ENCODE data around the gene RPS3. TPM values are rescaled to one million over a fixed set of nuclear protein-coding genes. Genes with fewer than 3 reads are reported as not detected.

Gene RPS3
- total RNA-seq, 4 donors from 2014 or later: 1,039 to 1,811 (median 1,104) TPM

GRCh38 chr11:75380716-75381420, 18.4 kb upstream of the RPS3 start:
- no peak for DNase-seq
- intact Hi-C loops (cut with DNase I): loop anchor here (5.0 kb wide), 1 partner anchor 54 kb away; no protein-coding TSS in a partner anchor
- H3K4me1 ChIP-seq: no peaks in the 10 kb centered on the region
- H3K9me3 ChIP-seq: no peaks in the 10 kb centered on the region
- H3K27me3 ChIP-seq: no peaks in the 10 kb centered on the region
- H3K27ac ChIP-seq: no peak overlapping the region
- no peaks in the 10 kb centered on the region for H3K36me3 ChIP-seq
- H3K4me3 ChIP-seq (replicated peaks in 1 of 3): no peak overlapping the region
- WGBS, 2 donors: 85 to 90% methylated on average over 7 of the region's 7 CpGs
- no peak for TF ChIP-seq CTCF (IDR thresholded peaks at IDR 0.05)
- TF ChIP-seq POLR2A (IDR thresholded peaks at IDR 0.05): no peak

GRCh38 chr11:75383246-75383645, 16.1 kb upstream of the RPS3 start:
- no peak for DNase-seq
- TF ChIP-seq CTCF (IDR thresholded peaks at IDR 0.05) (no peak), POLR2A (IDR thresholded peaks at IDR 0.05) (no peak)
- no peak overlapping the region for H3K4me3 ChIP-seq (replicated peaks in 1 of 3)
- intact Hi-C loops (cut with DNase I): loop anchor here (5.0 kb wide), 1 partner anchor 56 kb away; no protein-coding TSS in a partner anchor
- H3K36me3 ChIP-seq: no peaks in the 10 kb centered on the region
- no peak overlapping the region for H3K27ac ChIP-seq
- WGBS, 2 donors: 79 to 95% methylated on average over 3 of the region's 3 CpGs
- peaks cover 0 to under 1% of the 10 kb centered on the region in 2 donors for H3K4me1 ChIP-seq
- H3K27me3 ChIP-seq: no peaks in the 10 kb centered on the region
- H3K9me3 ChIP-seq: no peaks in the 10 kb centered on the region

GRCh38 chr11:75384438-75385080, 14.8 kb upstream of the RPS3 start:
- Histone ChIP-seq H3K36me3 (no peaks in the 10 kb centered on the region), H3K4me3 (replicated peaks in 1 of 3) (no peak overlapping the region), H3K27me3 (no peaks in the 10 kb centered on the region), H3K9me3 (no peaks in the 10 kb centered on the region), H3K4me1 (peaks cover 0 to 4% of the 10 kb centered on the region in 2 donors), H3K27ac (no peak overlapping the region)
- peak; percentile 69 to 77 for DNase-seq
- no peak for TF ChIP-seq POLR2A (IDR thresholded peaks at IDR 0.05)
- TF ChIP-seq CTCF (IDR thresholded peaks at IDR 0.05): peak; percentile 80 to 99 (median 93)
- intact Hi-C loops (cut with DNase I): loop anchor here (2.0 to 5.0 kb wide), 2 partner anchors 57 to 104 kb away; no protein-coding TSS in a partner anchor
- WGBS, 2 donors: 21 to 27% methylated on average over 21 to 24 of the region's 24 CpGs

GRCh38 chr11:75386942-75387630, 12.2 kb upstream of the RPS3 start:
- TF ChIP-seq POLR2A (IDR thresholded peaks at IDR 0.05): no peak
- TF ChIP-seq CTCF (IDR thresholded peaks at IDR 0.05): no peak
- H3K36me3 ChIP-seq: no peaks in the 10 kb centered on the region
- DNase-seq: no peak
- H3K4me3 ChIP-seq (replicated peaks in 1 of 3): no peak overlapping the region
- intact Hi-C loops (cut with DNase I): no loop called here
- H3K27me3 ChIP-seq: no peaks in the 10 kb centered on the region
- no peaks in the 10 kb centered on the region for H3K9me3 ChIP-seq
- WGBS, 2 donors: 34 to 45% methylated on average over 3 of the region's 3 CpGs
- peaks cover 0 to 11% of the 10 kb centered on the region in 2 donors for H3K4me1 ChIP-seq
- no peak overlapping the region for H3K27ac ChIP-seq
